Stimulated activated CD8-positive, alpha-beta memory T cell treated with anti-CD3 and anti-CD28 coated beads, Interleukin-4, amount 100 ng/mL, for 48 hours (primary cell): ENCODE data around the gene AKAP6.

Experiments
- DNase-seq: peaks from one replicate; pipeline ENCODE4 v3.0.0-alpha.2; 2020

AKAP6 gene

GRCh38 chr14:32330351-32331111 is 1.4 kb downstream of the AKAP6 start:
- DNase-seq, result no peak

- no peak for DNase-seq
Observed at GRCh38 chr14:32331206-32331605, 2.1 kb downstream of the AKAP6 start.

GRCh38 chr14:32332415-32333316 is 3.6 kb downstream of the AKAP6 start:
- peak; percentile 36 for DNase-seq

- DNase-seq, result no peak
Observed at GRCh38 chr14:32336702-32337101, 7.6 kb downstream of the AKAP6 start.

- DNase-seq, result no peak
Observed at GRCh38 chr14:32337759-32338158, 8.7 kb downstream of the AKAP6 start.

DNA sequence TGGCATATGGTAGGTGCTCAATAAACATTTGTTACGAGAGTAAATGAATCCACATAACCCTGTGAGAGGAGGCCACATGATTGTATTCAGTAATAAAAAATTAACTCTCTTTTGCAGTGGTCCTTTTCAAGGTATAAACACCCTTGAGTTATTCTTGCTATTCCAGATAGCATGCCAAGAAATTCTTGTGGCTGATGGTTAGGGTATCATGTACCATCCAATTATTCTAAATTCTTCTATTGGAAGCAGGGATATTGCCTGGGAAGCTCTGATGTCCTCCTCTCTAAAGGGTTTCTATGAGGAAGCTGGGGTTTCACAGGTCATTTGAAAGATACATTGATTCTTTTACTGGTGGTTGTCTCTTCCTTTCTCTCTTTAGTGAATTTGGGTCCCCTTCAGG is 10.1 kb downstream of the AKAP6 start:
- no peak for DNase-seq

DNA sequence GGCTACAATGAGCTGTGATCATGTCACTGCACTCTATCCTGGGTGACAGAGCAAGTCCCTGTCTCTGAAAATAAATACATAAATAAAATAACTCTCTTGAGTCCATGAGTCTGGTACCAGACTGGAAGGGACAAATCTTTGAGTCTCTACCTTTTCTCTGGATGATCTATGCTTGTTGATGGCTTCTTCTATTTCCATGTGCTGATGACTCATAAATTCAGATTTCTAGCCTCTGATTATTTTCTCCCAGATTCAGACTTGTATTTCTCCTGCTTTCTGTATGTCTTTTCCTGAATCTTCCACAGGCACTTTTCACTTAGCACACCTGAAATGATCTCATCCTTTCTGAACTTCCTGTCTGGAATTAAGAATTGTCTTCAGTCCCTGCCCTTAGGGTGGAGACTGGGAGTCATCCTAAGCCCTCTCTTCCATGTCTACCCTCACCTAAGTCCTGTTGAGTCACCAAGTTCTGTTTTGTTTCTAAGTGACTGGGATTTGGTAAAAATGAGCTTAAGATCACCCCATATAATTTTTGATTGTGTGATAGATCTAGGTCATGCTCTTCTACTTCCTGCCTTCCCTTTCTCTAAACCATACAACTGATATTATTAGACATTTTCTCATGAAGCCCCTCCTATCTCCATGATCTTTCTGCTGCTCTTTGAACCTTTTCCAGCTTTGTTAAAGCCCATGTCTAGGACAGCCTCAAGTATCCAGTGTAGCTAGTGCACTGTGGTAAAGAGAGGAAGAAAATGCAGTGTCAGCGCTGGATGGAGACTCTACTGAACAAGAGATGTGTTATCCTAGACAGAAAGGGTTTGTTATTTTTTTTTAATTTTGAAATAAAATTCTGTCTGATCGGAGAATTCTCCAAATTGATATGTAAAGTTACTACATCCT is 13.1 kb downstream of the AKAP6 start:
- no peak for DNase-seq

GRCh38 chr14:32342847-32343194 is 13.7 kb downstream of the AKAP6 start:
- DNase-seq, result no peak

DNA sequence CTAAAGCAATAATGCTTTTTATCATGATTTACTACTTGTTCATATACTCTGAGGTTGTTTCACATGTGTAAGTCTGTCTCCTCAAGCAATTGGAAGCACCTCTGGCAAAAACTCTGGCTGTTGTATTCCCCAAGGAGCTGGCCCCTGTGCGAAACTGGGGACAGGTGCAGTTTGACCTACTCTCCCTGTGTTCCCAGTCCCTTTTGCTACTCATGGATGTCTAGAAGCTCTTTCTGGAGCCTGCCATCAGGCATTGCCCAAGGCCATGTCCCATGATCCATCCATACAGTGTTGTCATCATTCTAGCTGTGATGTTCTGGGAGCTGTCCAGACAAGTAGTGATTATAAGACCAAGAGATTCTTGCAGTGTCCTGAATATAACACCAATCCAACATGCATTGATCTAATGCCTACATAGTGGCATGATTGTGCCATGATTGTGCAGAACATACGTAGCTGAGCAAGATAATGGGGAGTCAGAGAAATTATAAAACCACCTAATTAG is 14.9 kb downstream of the AKAP6 start:
- no peak for DNase-seq

- no peak for DNase-seq
Observed at GRCh38 chr14:32345311-32345791, 16.3 kb downstream of the AKAP6 start.

GRCh38 chr14:32349322-32349721 is 20.2 kb downstream of the AKAP6 start:
- DNase-seq, result no peak

DNA sequence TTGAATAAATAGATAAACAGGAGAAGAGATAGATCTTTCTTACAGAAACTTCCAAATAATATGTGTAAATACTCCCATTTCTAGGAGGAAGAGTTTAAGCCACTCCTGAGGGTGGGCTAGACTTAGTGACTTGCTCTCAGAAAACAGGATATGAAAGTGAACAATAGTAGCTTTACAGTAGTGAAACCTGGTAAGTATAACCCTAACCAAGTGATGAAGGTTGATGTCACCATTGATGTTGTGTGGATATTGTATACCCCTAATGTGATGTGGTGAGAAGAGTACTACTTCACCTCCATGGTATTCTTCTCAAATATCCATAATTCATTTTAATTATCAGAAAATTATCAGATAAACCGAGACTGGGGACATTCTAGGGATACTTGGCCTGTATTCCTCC is 20.9 kb downstream of the AKAP6 start:
- DNase-seq, result no peak

- no peak for DNase-seq
Observed at GRCh38 chr14:32352631-32353030, 23.5 kb downstream of the AKAP6 start.

DNA sequence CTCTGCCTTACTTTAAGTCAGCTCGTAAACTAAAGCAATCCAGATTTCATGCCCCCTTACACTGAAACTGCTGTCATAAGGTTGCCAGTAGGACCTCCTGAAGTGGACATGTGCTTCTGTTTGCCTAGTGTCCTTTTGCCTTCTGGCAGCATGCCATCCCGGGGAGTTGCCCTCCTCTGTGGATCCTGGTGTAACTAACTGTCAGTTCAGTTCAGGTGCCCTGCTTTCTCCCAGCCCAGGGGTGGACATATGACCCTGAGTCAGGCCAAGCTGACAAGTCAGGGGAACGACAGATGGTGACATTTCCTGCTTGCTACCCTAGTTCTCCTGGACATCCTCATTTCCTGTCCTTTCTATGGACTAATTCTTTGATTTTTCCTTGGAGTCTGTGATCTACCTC is 25.6 kb downstream of the AKAP6 start:
- DNase-seq, result no peak

DNA sequence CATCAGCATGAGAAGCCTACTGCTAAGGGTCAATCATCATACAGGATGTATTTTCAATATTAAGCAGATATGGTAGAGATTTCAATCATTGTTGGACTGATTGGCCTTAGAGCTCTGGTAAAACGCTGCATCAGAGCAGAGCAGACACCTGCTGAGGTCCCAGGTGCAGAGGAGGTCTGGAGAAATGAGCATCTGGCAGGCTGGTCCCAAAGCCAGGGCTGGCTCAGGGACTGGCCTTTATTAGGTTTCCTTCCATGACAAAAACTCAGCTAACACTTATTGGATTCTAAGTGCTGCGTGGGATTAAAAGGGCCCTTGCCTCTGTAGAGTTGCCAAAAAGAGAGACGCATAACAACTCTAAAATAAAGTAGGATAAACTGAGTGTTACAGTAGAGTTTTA is 29.7 kb downstream of the AKAP6 start:
- DNase-seq, result no peak

- DNase-seq, result no peak
Observed at GRCh38 chr14:32361674-32362073, 32.6 kb downstream of the AKAP6 start.

- no peak for DNase-seq
Observed at GRCh38 chr14:32363761-32364160, 34.7 kb downstream of the AKAP6 start.

- no peak for DNase-seq
Observed at GRCh38 chr14:32364941-32365340, 35.8 kb downstream of the AKAP6 start.

- no peak for DNase-seq
Observed at GRCh38 chr14:32366256-32366879, 37.3 kb downstream of the AKAP6 start.

DNA sequence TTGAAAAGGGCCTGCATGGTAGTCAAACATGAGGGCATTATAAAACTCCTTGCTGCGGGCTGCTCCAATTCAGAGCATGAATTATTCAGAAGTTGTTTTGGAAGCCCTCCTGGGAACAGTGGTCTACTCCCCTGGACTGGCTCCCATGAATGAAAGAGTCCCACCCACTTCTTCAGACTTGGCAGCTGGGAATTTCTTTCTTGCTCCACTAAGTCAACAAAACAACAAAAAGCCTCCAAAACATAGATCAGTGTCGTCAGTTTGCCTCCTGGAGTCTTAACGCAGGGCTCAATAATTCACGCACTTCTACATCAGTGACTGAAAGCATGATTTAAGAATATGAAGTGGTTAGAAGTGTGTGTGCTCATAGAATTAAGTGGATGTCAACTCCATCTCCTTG is 37.9 kb downstream of the AKAP6 start:
- no peak for DNase-seq

DNA sequence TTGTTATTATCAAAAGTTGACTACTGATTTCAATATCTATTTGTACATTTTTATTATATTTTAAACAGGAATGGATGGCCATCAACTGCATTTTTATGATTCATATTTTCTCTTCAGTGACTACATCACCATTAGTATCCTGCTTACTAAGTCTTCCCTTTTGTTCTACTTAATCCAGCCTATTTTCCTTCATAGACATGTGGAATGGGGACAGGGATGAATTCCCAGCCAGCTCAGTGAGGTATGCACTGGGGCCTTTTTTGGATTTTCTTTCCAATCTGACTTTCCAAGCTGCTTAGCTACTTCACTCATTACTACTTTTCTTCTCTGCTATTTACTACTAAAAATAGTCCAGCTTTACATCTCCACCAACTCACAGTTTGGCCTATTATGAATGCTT is 38.4 kb downstream of the AKAP6 start:
- no peak for DNase-seq

GRCh38 chr14:32368107-32368506 is 39.0 kb downstream of the AKAP6 start:
- DNase-seq, result no peak
